HG03064 (cell line): ENCODE measurements around the gene TENM4.

Source experiments
- ATAC-seq: cut with Tn5 transposase; IDR thresholded peaks from one replicate; pipeline ENCODE4 v1.9.1; 2021; ENCODE audit warnings: low read depth; ENCODE audit not compliant: unreplicated experiment

Gene TENM4

GRCh38 chr11:78788533-78788932 lies 652.3 kb downstream of the TENM4 start:
- ATAC-seq: no peak

GRCh38 chr11:78787696-78788095 lies 653.1 kb downstream of the TENM4 start:
- ATAC-seq: no peak

DNA sequence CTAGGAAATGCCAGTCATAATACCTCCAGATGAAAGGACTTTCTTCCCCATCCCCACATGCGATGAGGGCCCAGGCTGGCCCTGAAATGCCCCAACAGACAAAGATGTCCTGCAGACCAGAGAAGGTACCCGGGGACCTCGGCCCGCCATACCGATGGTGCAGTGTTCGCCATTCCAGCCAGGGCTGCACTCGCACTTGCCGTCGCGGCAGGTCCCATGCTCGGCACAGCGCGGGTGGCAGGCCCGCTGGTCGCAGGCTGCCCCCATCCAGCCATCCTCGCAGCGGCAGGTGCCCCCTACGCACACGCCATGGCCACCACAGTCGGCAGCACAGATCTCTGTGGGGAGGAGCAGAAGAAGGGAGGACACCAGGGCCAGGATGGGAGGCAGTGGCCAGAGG lies 654.1 kb downstream of the TENM4 start:
- ATAC-seq: no peak

- no peak for ATAC-seq
Measured at GRCh38 chr11:78786086-78786485, 654.7 kb downstream of the TENM4 start.

DNA sequence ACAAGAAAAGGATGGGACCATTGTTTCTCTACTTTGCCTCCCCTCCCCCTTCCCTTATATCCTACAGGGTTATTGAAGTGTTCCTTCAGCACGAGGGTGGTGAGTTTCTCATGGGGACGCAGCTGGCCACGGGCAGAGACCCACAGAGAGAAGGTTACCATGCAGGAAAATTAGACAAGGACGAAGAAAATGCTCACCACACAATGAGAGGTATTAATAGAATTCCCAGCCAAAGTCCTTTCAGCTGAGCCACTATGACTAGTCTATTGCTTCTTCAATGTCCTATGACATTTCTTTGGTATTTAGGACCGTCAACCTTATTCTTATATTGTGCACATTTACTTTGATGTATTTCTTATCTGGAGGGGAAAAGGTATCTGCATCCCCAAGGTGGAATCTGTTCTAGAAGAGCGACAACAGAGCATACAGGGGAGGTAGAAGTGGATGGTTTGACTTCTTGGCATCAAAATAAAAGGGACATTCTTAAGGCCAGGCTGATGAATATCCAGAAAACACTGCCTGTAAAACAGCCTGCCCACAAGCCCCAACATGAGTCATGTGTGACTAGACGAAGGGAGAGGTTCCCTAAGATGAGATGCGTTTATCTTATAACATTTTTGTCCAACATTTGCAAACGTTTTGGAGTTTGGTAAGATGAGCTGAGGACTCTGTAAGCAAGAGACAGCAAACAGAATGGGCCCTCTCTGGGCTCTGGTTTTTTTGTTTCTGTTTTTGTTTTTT lies 656.3 kb downstream of the TENM4 start:
- ATAC-seq: no peak

GRCh38 chr11:78783846-78784245 lies 657.0 kb downstream of the TENM4 start:
- ATAC-seq: no peak

- ATAC-seq: no peak
Measured at GRCh38 chr11:78783301-78783700, 657.5 kb downstream of the TENM4 start.

DNA sequence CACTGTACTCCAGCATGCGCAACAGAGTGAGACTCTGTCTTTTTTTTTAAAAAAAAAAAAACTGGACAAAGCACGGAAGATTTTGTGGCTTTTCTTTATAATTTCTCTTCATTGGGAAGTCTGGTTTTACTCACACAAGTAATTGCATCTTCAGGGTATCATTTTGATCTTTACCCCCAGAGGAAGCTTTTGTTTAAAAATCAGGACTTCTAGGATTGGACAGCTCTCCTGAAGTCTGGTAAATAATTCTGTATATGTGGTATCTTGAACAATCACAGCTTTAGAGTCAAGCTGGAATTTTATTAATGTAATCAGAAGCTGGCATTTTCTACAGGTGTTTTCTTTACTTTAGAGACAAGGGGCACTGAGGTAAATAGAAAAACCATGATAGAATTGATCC lies 658.1 kb downstream of the TENM4 start:
- no peak for ATAC-seq

DNA sequence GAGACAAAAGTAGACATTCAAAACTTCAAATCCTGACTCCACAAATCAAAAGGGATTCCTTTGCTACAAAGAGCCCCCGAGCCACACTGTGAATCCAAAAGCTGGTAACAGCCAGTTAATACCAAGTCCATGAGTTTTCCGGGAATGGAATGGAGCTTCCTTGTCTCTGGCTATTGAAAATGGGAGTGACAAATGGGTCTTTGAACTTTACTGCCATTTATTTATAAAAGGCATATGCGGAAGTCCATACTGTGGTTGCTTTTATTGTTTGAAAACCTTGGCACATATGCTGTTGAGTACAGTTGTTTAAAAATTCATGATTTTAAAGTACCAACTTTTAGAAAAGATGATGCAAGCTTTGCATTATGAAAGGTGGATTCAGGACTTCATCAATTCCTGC lies 659.9 kb downstream of the TENM4 start:
- no peak for ATAC-seq

DNA sequence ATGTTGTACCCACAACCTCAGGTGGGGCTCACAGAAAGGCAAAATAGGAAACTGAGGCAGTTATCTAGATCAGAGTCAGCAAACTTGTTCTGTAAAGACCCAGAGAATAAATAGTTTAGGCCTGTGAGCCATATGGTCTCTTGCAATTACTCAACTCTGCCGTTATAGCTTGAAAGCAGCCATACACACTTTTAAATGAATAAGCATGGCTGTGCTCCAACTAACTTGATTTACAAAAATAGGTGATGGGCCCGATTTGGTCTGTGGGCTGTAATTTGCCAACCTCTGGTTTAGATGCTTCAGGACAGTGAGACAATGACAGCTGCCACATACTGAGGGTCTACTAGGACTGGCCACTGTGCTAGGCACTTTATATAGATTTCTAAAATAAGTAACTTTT lies 667.3 kb downstream of the TENM4 start:
- ATAC-seq: no peak

GRCh38 chr11:78773077-78773476 lies 667.8 kb downstream of the TENM4 start:
- no peak for ATAC-seq

- no peak for ATAC-seq
Measured at GRCh38 chr11:78772186-78772585, 668.6 kb downstream of the TENM4 start.

GRCh38 chr11:78770931-78771330 lies 669.9 kb downstream of the TENM4 start:
- ATAC-seq: no peak

DNA sequence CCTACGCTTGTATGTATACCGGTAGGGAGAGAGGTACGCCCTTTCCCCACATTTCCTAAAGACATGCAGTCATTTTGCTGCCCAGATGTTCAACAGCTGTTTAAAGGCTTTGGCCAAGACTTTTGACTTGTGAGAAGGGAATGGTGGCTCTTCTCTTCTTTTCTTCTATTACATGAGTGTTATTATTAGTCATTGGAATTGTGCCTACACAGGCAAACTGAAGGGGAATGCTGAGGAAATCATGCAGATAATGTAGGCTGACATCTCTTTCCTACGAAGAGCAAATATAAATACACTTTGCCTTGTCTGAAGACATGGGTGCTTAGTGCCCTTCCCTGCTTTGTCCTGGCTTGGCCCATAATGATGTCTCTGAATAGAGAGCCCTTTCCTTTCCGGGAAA lies 671.9 kb downstream of the TENM4 start:
- ATAC-seq: no peak

DNA sequence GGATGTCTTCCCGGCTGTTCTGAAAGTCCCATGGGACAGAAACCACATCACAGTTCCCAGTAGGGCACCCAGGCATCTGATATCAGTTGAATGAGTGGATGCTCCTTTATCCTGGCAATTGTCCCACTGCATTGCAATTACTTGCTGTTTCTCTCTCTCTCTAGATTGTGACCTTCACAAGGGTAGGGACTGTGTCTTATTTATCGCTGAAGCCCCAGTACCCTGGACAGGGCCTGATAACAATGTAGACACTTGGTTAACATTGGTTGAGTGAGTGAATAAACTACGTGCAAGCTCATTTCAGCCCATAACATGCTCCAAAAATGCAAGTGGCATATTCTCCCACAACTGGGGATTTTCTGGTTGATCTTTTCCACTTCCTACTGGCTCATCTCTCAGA lies 672.5 kb downstream of the TENM4 start:
- no peak for ATAC-seq

GRCh38 chr11:78767027-78767932 lies 673.5 kb downstream of the TENM4 start:
- no peak for ATAC-seq

DNA sequence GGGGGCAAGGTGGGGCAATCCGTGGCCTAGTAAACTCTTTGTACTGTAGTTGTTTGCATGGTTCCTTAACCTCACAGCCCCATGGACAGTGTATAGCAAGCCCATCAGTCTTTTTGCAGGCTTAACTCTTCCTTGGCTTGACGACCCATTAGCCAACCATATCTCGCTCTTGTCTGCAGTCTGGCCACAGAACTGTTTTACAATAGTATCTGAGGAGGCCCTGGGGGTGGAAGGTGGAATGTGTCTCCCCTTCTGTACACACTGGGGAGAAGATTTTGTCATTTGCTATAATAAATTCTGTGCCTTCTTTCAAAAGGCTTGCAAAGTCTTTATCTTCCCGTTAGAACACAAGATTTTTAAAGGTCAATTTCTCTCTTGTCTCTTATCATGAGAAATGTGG lies 675.9 kb downstream of the TENM4 start:
- ATAC-seq: no peak

- ATAC-seq: no peak
Measured at GRCh38 chr11:78763664-78764063, 677.2 kb downstream of the TENM4 start.

GRCh38 chr11:78762105-78762504 lies 678.7 kb downstream of the TENM4 start:
- no peak for ATAC-seq

- ATAC-seq: no peak
Measured at GRCh38 chr11:78759071-78759470, 681.8 kb downstream of the TENM4 start.

DNA sequence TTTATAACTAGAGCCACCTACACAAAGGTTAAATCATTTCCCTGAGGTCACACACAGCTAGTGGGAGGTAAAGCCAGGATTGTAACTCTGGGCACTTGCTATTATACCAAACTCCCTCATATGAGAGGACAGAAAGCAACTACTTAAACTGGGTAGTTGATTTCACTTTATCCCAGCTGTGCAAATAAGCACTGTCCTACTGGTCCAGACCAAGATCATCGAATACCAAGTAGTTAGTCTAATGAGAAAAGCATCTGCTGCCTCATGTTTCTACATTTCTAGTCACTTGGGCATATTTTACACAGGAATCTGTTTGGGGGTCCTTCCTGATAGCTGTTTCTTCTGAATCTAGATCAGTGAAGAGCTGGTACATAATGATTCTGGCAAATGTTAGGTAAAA lies 687.5 kb downstream of the TENM4 start:
- no peak for ATAC-seq

DNA sequence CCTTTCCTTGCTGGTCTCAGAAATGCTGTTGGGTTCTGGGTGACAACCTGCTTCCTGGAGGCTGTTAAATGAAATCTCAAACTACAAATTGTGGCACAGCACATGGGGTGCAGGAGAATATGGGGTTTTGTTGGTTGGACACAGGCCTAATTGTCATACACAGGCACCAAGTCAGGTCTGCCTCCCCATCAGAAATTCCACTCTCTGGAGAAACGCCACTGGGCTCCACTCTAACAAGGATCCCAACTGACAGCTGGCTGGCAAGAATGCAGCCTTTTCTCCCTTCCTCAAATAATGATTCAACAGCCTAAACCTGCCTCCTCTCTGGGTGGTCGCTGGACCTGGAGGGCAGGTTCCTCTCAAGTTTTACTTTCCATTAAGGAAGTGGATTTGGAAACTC lies 688.3 kb downstream of the TENM4 start:
- no peak for ATAC-seq
